NT2/D1 (cell line): ENCODE data around the gene GOLGA8J.

Experiments used
- SUZ12 ChIP-seq: IDR thresholded peaks from 2 replicates; pipeline ENCODE4 v1.6.1; 2011; ENCODE audit not compliant: insufficient read length, insufficient read depth; ENCODE audit errors: extremely low read depth
- YY1 ChIP-seq: IDR thresholded peaks from 2 replicates; pipeline ENCODE4 v1.6.1; 2011; ENCODE audit not compliant: insufficient read length, insufficient read depth

- TF ChIP-seq YY1 (no peak), SUZ12 (no peak)
These were observed 43.9 kb upstream of the GOLGA8J start for GRCh38 chr15:30038667-30039523.
